K562 (cell line): ENCODE data around the gene NKIRAS1. TPM values are rescaled to one million over a fixed set of nuclear protein-coding genes. Genes with fewer than 3 reads are reported as not detected.

ENCODE experiments used
- BACH1 ChIP-seq: fragments of 200-800 bp; sonication (Bioruptor generic); IDR thresholded peaks from 2 replicates; pipeline ENCODE4 v1.6.1; 2016; ENCODE audit warnings: missing genetic modification characterization, missing compliant biosample characterization
- CUX1 ChIP-seq: fragments of 200-800 bp; sonication (Bioruptor generic); IDR thresholded peaks from 2 replicates; pipeline ENCODE4 v1.6.1; 2016; ENCODE audit warnings: missing genetic modification characterization, missing compliant biosample characterization
- ZBTB17 ChIP-seq: fragments of 450-650 bp; formaldehyde crosslinking; IDR thresholded peaks from 2 replicates; pipeline ENCODE4 v1.4.0; 2020; ENCODE audit warnings: mild to moderate bottlenecking
- ZNF217 ChIP-seq: sonication (generic); formaldehyde crosslinking; IDR thresholded peaks from 2 replicates; pipeline ENCODE4 v1.8.0; 2022; ENCODE audit warnings: mild to moderate bottlenecking, missing genetic modification reagents
- polyA plus RNA-seq, 8 experiments: library from polyadenylated mRNA; depleted of rRNA in 4 of 8; stranded (reverse) in 5 of 8; unstranded in 3 of 8; fragments of >200 nt; fragmentation: Nextera tagmentation in 2 of 8; fragmentation: Illumina TruSeq in 1 of 8; extraction: Ambion mirVana in 2 of 8; extraction: Trizol in 1 of 8; gene quantifications; 2 replicates each; pipeline versions ENCODE4 v1.2.1 to v1.2.3, GENCODE V29; 2011 to 2014; ENCODE audit warnings: inconsistent platforms in 1 of 8, missing spikeins in 1 of 8
- total RNA-seq, 7 experiments: library from RNA; depleted of rRNA in 6 of 7; stranded (reverse); fragments of >200 nt in 6 of 7; fragmentation: Illumina TruSeq in 2 of 7; extraction: Trizol in 2 of 7; gene quantifications; 2 replicates each; pipeline versions ENCODE4 v1.2.1 to v1.2.3, GENCODE V29; 2011 to 2021; ENCODE audit warnings: low replicate concordance in 1 of 7
- TF ChIP-seq, protein P1 (sequence below): fragments of 250-450 bp; sonication (Bioruptor Pico); IDR thresholded peaks from 2 replicates; pipeline ENCODE4 v1.6.1; 2021; ENCODE audit warnings: mild to moderate bottlenecking
- TF ChIP-seq, protein P2 (sequence below): fragments of 250-450 bp; sonication (Bioruptor Pico); IDR thresholded peaks from 2 replicates; pipeline ENCODE4 v1.5.1; 2021; ENCODE audit warnings: mild to moderate bottlenecking
- TF ChIP-seq, protein P3 (sequence below): fragments of 250-450 bp; sonication (Bioruptor Pico); IDR thresholded peaks from 2 replicates; pipeline ENCODE4 v1.4.0; 2020; ENCODE audit warnings: mild to moderate bottlenecking, moderate library complexity
- TF ChIP-seq, protein P4 (sequence below): fragments of 250-450 bp; sonication (Bioruptor Pico); IDR thresholded peaks from 2 replicates; pipeline ENCODE4 v1.4.0; 2020
- TF ChIP-seq, protein P5 (sequence below), 3 experiments: fragments of 200-800 bp in 1 of 3; fragments of 250-450 bp in 1 of 3; fragments of 450-650 bp in 1 of 3; sonication (Bioruptor Pico) in 1 of 3; sonication (Bioruptor generic) in 1 of 3; formaldehyde crosslinking in 1 of 3; IDR thresholded peaks; 2 replicates each; pipeline versions ENCODE4 v1.6.1 to v1.8.0; 2016 to 2022; ENCODE audit warnings: mild to moderate bottlenecking in 2 of 3, missing genetic modification characterization in 2 of 3, missing compliant biosample characterization in 1 of 3, moderate library complexity in 1 of 3

The NKIRAS1 gene
- total and polyA plus RNA-seq, 9 of the 15 experiments (the other 6 are each of a cell fraction or from before 2014, with no cell fraction given) = 5.1 to 10.3 (median 6.3) TPM

DNA sequence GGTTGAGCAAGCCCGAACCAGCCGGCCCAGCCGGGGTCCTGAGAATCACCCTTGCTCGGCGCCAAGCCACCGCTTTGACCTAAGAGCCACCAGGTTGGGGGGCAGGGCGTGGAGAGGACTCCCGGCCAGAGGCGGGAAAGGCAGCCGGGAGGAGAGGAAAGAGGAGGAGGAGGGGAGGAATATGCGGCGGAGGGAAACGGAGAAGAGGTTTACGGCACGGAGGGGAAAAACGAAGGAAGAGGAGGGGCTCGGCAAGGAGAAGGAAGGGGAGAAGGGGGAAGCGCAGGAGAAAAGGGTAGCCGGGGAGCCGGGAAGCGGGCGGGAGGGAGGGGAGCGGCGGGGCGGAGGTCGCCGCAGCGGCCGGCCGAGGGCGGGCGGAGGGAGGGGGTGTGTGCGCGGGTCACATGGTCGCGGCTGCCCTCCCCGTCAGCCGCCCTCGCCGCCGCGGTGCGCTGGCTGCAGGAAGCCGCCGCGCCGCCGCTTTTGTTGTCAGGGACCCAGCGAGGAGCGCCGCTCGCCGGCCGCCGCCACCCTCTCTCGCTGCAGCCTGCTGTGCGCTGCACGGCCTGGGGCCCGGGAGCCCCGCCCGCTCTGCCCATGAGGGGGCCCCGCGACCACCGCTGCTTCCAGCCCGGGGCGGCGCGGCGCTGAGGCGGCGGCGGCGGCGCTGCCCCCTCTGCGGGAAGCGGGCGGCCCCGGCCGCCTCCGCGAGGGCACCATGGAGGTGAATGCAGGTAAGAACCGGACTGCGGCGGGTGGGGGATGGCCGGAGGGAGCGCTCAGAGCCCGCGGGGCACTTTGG lies 28.3 kb upstream of the NKIRAS1 start, which contains the start of gene NR1D2 (continued):
- TF ChIP-seq, protein P1, sequence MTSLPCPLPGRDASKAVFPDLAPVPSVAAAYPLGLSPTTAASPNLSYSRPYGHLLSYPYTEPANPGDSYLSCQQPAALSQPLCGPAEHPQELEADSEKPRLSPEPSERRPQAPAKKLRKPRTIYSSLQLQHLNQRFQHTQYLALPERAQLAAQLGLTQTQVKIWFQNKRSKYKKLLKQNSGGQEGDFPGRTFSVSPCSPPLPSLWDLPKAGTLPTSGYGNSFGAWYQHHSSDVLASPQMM (CRISPR knock-in tag) = no peak
- no peak for TF ChIP-seq ZNF217 (CRISPR knock-in tag)
- TF ChIP-seq, protein P2, sequence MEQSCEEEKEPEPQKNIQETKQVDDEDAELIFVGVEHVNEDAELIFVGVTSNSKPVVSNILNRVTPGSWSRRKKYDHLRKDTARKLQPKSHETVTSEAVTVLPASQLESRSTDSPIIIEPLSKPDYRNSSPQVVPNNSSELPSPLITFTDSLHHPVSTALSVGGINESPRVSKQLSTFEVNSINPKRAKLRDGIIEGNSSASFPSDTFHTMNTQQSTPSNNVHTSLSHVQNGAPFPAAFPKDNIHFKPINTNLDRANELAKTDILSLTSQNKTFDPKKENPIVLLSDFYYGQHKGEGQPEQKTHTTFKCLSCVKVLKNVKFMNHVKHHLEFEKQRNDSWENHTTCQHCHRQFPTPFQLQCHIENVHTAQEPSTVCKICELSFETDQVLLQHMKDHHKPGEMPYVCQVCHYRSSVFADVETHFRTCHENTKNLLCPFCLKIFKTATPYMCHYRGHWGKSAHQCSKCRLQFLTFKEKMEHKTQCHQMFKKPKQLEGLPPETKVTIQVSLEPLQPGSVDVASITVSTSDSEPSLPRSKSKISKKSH = no peak
- TF ChIP-seq, protein P3, sequence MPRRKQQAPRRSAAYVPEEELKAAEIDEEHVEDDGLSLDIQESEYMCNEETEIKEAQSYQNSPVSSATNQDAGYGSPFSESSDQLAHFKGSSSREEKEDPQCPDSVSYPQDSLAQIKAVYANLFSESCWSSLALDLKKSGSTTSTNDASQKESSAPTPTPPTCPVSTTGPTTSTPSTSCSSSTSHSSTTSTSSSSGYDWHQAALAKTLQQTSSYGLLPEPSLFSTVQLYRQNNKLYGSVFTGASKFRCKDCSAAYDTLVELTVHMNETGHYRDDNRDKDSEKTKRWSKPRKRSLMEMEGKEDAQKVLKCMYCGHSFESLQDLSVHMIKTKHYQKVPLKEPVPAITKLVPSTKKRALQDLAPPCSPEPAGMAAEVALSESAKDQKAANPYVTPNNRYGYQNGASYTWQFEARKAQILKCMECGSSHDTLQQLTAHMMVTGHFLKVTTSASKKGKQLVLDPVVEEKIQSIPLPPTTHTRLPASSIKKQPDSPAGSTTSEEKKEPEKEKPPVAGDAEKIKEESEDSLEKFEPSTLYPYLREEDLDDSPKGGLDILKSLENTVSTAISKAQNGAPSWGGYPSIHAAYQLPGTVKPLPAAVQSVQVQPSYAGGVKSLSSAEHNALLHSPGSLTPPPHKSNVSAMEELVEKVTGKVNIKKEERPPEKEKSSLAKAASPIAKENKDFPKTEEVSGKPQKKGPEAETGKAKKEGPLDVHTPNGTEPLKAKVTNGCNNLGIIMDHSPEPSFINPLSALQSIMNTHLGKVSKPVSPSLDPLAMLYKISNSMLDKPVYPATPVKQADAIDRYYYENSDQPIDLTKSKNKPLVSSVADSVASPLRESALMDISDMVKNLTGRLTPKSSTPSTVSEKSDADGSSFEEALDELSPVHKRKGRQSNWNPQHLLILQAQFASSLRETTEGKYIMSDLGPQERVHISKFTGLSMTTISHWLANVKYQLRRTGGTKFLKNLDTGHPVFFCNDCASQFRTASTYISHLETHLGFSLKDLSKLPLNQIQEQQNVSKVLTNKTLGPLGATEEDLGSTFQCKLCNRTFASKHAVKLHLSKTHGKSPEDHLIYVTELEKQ (CRISPR knock-in tag) = no peak
- TF ChIP-seq CUX1 (CRISPR knock-in tag) = no peak
- TF ChIP-seq BACH1 (tag) = no peak
- TF ChIP-seq ZBTB17 (CRISPR knock-in tag) = no peak
- TF ChIP-seq, protein P4, sequence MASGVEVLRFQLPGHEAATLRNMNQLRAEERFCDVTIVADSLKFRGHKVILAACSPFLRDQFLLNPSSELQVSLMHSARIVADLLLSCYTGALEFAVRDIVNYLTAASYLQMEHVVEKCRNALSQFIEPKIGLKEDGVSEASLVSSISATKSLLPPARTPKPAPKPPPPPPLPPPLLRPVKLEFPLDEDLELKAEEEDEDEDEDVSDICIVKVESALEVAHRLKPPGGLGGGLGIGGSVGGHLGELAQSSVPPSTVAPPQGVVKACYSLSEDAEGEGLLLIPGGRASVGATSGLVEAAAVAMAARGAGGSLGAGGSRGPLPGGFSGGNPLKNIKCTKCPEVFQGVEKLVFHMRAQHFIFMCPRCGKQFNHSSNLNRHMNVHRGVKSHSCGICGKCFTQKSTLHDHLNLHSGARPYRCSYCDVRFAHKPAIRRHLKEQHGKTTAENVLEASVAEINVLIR (CRISPR knock-in tag) = no peak
- TF ChIP-seq, protein P5, sequence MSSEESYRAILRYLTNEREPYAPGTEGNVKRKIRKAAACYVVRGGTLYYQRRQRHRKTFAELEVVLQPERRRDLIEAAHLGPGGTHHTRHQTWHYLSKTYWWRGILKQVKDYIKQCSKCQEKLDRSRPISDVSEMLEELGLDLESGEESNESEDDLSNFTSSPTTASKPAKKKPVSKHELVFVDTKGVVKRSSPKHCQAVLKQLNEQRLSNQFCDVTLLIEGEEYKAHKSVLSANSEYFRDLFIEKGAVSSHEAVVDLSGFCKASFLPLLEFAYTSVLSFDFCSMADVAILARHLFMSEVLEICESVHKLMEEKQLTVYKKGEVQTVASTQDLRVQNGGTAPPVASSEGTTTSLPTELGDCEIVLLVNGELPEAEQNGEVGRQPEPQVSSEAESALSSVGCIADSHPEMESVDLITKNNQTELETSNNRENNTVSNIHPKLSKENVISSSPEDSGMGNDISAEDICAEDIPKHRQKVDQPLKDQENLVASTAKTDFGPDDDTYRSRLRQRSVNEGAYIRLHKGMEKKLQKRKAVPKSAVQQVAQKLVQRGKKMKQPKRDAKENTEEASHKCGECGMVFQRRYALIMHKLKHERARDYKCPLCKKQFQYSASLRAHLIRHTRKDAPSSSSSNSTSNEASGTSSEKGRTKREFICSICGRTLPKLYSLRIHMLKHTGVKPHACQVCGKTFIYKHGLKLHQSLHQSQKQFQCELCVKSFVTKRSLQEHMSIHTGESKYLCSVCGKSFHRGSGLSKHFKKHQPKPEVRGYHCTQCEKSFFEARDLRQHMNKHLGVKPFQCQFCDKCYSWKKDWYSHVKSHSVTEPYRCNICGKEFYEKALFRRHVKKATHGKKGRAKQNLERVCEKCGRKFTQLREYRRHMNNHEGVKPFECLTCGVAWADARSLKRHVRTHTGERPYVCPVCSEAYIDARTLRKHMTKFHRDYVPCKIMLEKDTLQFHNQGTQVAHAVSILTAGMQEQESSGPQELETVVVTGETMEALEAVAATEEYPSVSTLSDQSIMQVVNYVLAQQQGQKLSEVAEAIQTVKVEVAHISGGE (CRISPR knock-in tag; IDR thresholded peaks at IDR 0.05) = peak in 1 of 3 experiments; percentile 70; a peak in 1 of 6 replicates
